Activated CD4-positive, alpha-beta T cell treated with anti-CD3 and anti-CD28 coated beads for 1 hour (primary cell): ENCODE results near the gene TNFRSF19.

Source experiments
- DNase-seq: peaks from one replicate; pipeline ENCODE4 v3.0.0-alpha.2; 2020

Gene TNFRSF19

DNA sequence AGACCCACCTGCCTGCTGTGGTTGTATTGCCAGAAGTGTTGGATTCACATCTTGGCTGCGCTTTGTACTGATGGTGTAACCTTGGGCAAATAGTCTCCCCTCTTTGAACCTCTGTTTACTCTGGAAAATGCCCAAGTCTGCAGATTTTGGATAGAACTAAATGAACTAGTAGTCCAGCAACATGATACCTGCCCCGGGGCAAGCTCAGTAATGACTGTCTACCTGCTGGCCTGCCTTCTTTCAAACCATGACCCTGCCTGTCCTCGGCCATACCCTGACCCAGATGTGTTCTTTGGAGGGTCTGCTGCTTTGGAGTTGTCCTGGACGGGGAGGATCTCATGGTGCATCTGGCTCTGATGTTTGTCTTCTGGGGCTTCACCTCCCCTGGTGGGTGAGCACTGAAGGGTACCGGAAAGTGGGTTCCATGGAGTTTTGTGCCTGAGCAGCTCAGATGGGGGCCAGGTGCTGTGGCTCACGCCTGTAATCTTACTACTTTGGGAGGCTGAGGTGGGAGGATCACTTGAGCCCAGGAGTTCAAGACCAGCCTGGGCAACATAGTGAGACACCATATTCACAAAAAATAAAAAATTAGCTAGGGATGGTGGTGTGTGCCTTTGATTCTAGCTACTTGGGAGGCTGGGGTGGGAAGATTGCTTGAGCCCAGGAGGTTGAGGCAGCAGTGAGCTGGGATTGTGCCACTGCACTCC lies 59.5 kb downstream of the TNFRSF19 start:
- no peak for DNase-seq

DNA sequence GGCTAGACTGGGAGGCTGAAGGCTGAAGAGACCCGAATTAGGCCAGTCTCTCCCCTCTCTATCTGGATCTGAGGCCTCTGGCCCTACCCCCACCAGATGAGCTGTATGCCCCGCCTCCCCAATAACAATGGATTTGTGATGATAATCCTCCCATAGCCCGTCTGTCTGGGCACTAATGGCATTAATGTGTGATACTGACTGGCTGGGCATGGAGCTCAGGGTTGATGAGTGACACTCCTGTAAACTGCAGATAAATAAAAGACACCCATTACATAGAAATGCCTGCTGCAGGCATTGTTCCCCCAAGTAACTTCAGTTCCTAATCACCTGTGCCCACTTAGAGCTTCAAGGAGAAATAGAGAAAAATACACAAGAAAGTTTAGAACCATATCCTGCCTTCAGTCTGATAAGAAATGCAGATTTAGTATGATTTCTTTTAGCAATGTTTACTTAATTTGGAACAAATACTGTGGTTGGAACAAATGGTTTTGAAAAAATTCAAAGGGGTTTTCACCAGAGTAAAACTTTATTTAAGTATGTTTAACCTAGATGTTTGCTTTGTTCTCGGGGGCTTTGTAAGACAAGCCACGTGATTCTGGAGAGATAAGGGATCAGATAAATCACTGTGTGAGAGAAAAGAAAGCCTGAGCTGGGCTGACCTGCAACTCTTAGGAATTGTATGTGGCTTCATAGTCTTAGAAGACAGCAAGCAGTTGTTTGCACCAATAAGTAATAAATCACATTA lies 60.3 kb downstream of the TNFRSF19 start:
- DNase-seq = no peak

DNA sequence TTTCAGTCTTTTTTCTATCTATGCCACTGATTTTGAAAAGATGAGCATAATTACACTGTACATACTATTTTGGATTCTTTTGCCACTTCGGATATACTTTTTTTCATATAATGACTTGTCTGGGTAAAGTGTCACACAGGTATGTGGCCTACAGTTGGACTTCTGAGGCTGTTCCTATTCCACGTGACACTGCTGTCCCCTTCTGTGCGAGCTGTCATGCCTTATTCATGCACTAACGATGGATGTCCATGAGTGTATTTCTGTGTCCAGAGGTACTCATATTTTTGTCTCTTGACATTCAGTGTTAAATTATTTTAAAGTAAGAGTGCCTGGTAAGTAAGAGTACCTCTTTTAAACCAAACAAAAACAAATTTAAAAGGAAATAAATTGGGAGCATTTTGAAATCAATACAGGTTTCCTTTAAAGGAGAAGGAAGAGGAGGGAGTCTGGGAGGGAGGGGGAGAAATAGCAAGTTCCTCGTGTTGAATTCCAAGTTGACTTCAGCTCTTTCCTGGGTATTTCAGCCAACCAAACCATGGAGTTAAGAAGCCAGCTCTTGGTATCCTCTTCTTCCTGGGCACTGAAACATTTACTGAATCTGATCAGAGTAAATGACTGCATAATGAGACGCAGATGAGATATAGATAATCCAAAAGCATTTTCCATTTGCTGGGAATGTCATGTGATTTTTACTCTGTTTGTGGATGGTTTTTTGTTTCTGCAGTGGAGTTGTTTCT lies 61.3 kb downstream of the TNFRSF19 start:
- no peak for DNase-seq

DNA sequence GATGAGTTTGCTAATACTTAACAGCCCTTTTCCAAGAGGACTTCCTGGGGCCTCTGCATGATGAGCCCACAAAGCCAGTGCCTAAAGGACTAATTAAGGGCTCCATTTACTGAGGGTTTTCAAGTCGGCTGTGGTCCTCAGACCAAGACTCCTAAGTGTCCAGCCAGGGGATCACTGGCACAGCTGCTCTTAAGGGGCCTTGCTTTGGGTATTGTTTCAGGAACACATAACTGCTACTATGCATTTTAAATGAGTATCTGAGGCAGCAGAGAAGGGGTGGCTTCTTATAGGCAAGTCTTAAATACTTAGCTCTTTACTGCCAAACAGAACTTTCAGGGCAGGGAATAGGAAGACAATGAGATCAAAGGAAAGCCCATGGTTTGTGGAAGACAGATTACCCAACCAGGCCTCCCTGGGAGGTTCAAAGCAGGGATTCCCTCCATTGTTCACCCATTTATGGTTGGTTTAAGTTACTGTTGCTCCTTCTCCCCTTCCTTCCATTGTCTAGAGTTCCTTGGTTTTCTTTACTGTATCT lies 61.9 kb downstream of the TNFRSF19 start:
- DNase-seq = no peak

DNA sequence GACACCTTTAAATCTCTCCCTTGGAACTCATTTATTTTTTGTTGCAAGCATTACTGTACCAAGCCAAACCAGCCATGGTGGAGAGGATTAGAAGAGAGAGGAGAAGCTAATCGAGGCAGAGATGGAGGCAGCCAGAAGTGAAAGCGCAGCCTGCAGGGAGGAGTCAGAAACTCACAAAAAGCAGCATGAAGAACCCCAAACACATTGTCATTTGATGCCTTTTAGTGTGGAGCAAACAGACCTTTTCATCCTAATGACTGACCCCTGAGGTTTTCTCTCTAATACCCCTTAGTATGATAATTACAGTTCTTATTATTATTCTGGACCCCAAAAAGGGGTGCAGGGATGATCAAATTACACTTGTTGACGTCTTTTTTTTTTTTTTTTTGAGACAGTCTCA lies 62.5 kb downstream of the TNFRSF19 start:
- DNase-seq = no peak

DNA sequence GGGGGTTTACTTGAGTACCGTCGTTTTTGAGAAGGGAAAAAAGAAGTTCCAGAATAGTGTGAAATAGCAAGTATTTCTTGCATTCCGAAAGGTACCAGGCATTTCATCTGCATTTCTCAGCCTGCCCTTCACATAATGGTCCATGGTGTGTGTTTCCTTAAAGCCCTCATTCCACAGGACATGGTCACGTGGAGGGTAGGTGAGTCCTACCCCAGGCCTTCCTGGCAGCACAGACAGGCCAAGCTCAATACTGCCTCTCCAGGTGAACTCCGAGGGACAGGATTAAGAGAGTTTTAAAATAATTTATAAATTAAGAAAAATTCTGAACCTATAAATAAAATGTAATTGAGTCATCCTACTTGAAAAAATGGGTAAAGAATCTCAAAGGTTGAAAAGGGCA lies 64.7 kb downstream of the TNFRSF19 start:
- DNase-seq = no peak

DNA sequence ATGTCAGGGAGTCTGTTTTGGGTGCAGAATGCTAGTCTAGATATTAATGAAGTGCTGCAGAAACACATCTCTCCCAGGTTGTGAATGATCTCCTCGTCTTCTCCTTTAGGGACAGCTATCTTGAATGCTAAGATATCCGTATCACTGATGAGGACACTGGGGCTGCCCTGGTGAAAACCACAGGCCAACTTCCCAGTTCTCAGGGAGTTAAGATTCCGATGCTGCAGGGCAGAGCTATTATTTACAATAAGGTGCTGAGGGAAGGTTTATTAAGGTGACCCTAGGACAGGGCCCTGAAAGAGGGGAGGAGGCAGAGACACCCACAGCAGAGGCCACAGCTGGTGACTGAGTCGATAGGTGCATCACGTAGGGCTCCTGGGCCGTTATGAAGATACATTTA lies 66.1 kb downstream of the TNFRSF19 start:
- no peak for DNase-seq

DNA sequence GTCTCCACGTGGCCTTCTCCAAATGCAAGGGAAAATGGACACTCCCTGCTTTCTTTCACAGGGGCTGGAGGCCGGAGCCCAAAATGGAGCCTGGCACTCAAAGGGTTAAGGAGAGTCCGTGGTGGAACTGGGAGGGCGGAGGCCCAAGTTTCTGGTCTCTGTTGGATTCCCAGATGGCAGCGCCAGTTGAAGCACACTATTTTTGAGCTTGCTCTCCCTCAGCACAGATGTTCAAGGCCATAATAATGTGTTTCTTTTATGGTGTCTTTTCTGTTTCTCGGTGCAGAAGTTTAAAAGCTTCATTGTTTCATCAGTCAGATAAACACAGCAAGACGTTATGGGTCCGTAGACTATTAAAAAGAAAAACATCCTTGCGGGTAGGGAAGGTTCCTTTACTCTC lies 67.6 kb downstream of the TNFRSF19 start:
- no peak for DNase-seq

DNA sequence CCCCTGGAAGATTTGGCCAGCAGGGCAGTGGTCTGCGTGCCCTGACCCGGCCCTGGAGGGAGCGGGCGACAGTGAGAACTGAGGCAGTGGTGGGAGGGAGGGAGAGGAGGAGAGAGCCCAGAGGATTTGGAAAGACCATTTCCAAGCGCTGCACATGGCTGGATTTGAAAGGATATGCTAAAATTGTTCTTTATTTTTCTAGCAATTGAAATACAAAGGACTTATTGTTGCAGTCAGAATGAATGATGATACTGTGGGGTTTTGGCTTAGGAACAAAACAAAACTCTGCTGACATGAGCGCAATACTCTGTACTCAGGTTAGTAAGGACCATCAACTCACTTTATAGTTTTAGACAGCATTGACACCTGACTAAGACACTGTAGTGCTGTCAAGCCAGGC lies 69.5 kb downstream of the TNFRSF19 start:
- DNase-seq = no peak

DNA sequence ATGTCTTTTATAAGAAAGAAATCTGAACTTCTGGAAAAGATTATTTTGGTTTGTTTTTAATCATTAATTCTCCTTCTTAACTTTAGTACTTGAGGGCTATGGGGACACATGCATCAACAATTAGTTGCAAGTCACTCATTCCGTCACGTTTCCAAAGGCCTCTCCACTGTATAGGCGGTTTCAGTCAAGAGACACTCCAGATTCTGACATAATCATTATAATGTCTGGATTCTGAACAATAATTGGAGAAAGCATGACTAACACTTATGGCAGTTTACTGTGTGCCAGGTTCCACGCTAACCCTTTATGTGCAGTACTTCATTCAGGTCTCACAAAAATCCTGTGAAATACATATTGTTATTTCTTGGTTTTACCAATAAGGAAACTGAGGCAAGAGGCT lies 71.9 kb downstream of the TNFRSF19 start:
- DNase-seq = no peak

DNA sequence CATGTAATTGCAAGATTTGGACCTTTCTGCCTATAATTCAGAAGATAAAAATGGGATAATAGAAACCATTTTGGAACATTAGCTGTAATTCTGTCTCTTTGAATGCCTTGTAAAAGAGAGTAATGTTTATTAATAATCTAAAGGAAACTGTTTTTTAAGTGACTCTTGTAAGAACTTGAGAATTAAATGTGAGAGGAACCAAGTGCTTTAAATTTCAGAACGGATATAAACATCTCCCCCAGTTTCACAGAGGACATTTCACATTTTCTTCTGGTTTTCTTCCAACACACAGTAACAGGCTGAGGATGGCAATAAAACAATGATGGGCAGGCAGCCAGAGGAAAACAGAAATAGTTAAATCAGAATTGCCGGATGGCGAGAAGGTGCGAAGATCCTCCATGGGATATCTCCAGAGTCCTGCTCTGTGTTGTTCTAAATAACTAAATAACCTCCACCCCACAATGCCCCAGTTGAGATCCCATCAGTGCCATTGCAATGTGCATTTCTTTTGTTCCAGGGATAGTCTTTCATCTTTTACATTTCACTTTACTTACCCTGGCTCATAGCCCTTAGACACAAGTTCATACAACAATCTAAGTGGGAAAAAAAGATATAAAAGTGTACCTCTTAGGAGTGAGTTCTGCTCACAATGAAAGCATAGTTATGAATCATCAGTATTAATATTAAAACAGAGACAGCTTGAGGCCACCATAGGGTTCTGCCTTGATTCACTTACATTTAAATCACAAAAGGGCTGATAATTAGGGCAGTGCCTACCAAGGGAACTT lies 73.3 kb downstream of the TNFRSF19 start:
- DNase-seq = no peak

DNA sequence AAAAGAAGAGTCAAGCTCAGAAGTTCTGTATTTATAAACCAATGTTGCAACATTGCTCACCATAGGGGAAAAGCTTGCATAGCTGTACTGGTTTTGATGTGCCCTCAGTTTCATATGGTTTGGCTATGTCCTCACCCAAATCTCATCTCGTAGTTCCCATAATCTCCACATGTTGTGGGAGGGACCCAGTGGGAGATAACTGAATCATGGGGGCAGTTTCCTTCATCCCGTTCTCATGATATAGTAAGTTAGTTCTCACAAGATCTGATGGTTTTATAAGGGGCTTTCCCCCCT lies 73.9 kb downstream of the TNFRSF19 start:
- DNase-seq = no peak

DNA sequence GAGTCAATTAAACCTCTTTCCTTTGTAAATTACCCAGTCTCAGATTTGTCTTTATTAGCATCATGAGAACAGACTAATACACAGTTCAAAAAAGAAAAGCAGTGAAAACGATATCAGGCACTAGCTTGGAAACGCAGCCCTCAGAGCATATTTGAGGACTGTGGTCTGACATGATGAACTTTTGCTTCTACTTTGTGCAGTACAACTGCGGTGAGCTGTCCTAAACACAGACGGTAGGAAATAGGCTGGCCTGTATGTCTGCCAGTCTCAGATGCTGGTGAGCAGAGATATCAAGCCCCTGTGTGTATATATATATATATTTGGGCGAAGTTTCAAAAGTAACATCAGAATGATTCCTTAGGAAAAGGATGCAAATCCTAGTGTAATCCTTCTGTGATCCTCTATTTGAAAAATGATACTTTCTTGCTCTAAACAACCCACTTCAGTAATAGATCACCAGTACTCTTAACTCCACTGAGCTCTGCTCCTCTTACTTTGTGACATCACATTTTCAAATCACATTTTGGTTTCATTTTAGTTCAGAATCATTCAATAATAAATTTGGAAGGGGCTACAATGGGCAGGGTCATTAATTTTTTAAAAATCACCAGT lies 74.4 kb downstream of the TNFRSF19 start:
- DNase-seq = no peak

DNA sequence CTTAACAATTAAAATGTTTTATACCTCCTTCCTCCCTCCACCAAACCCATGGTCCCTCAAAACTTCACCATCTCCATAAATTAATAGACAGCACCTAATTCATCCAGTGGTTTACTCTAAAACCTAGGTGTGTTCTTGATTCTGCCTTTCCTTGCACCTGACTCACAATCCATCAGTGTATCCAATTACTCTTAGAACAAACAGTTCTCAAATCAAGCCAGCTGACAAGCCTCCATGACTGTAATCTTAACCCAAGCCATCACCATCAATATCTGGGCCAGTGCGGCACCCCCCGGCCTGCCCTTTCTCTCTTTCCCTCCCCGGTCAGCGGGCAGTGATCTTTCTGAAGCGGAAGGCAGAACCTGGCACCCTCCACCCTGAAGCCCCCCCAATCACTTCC lies 75.6 kb downstream of the TNFRSF19 start:
- DNase-seq = no peak

DNA sequence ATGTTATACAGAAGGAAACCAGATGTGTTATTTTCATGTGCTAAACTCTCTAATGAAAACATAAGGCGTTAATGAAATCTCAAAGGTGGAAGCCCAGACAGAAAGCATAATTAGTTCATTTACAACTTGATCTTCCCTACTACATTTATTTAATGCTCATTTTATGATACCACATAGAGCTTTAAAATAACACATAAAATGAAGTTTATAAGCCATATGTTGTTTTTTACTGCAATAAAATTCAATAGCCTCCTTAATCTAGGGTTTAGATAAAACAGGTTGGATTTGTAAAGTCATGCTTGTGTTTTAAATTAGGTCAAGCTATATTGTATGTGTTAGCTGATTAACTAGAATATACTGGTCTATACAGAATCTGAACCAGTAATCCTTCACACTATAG lies 81.2 kb downstream of the TNFRSF19 start:
- no peak for DNase-seq

DNA sequence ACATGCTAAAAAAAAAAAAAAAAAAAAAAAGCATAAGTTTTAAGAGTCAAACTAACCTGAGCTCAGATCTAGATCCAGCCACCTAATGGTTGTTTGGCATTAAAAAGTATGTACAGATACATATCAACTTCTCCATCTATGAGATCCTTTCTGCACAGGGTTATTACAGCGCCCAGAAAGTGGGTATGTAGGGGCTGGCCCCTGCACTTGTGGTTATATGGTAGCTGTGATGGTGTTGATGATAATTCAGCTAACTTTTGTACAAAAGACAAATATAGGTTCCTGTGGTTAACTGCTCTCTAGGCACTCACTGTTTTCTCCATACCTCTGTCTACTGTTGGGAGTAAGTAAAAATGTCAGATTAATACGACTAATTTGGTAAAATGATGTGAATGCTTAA lies 81.7 kb downstream of the TNFRSF19 start:
- no peak for DNase-seq

DNA sequence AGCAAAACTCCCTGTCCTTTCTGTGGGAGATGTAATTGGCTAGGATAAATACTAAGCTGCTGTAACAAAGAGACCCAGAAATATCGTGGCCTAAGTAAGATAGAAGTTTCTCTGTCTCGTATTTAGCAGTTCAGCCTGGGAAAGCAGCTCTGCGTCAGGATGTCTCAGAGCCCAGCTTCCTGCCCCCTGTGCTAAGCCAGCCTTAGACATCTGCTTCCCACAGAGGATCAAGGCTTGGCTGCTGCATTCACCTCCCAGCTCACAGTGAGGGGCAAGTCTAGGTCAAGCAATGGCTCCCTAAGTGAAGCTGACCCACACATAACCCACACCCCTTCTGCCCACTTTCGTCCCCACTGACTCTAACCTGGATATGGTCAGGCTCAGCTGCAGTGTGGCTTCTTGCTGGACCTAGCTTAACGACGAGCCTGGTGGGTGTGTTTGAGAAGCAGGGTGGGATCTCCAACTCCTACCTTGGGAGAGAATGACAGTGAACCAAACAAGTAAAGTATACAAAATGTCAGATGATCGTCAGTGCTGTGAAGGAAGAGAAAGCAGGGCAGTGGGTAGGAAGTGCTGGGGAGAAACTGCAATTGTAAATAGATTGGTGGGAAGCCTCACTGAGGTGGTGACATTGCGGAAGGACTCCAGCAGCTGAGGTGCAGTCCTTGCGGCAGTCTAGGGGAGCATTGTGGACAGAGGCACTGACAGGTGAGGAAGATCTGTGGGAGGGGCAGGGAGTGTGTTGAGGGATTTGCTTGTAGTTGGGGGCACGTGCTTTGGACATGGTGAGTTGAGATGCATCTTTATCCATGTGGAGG lies 82.9 kb downstream of the TNFRSF19 start:
- no peak for DNase-seq

DNA sequence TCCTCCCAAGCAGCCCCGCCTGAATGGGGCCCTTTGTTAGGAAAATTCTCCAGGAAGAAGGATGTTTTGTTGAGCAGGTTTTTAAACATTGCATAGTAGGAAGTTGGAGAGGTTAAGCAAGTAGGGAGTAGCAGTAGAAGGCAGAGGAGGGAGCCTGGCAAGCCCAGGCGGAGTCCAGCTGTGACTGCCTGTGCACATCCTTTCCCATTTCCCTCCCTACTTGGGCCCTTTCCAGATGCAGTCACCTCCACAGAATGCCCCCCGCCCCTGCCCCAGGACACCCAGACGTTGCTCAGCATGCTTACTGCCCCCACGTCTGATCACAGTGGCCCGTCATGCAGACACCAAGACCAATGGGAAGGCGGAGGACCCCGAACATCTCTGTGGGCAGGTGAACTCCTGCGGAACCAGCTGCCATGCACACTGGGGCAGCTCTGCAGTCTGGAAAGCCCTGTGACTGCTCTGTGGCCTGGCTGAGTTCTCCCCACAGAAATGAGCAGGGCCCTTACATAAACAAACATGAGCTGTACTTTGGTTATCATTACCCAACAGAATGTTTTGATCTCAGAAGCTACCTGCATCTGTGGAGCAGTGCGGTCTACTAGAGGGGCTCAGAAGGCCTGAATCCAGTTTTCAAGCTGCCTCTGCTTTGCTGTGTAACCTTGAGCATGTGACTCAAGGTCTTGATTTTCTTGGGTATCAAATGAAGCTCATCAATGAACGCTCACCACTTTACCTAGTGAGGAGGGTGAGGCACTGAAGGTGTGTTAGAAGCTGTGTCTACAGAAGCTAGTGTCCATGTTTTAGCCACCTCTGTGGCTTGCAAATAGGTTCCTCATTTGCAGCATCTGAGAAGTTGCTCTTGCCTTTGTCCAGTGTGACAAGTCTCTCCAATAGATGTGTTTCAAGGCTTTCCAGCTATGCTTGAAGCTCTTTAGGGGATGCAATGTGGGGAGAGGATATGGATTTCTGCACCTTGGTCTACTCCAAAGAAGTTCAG lies 84.2 kb downstream of the TNFRSF19 start:
- DNase-seq = no peak

DNA sequence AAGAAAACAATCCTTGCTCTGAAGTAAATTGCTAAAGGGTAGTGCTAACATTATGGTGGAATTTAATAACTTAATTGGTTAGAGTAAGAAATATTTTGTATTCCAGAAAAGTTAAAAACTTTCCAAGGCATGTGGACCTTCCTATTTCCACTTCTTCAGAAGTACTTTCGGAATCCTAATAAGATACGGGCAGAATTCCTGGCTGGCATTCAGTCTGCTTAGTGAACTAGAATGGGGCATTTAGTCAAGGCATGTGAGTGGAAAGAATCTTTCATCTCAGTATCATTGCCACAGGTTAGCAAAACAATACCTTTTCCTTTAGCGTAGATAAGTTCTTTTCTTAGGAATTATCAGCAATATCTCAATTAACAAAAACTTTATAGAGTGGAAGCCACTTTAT lies 85.1 kb downstream of the TNFRSF19 start:
- no peak for DNase-seq

DNA sequence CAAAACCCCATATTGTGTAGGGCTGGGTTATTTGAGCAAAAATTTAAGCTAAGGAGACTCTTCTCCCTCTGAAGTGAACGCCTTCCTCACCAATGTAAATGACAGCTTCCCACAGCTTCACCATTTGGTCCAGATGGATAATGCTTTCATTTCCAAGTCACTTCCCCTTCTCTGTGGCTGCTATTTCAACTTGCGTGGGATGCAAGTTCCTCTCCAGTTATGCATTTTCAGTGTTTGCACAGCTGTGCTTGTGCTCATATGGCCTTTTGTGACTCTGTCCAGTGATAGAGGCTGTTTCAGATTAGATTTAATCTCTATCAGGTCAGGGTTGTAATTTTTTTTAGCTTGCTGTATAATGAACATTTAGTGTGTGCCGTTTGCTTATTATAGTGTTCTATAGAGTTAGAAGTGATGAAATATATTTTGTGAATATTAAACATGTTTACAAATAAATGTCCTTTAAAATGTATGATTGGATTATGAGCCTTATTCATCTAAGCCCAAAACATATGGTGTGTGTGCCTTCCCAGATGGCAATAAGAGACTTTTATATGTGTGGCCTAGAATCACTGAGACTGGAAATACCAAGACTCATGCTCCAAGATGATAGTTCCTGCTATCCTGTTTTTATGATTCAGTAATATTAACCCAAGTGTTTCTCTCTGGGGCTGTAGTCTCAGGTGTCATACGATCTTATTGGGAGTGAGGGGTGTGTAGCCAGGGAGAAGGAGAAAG lies 86.6 kb downstream of the TNFRSF19 start:
- no peak for DNase-seq
